LNCaP clone FGC (cell line): ENCODE data around the gene ARMH3.

Experiments used
- DNase-seq: peaks from one replicate; pipeline ENCODE4 v3.0.0-alpha.2; 2011; ENCODE audit warnings: low read depth
- H3K4me3 ChIP-seq: 2 replicates; pipeline ENCODE4 v1.5.1; 2011; ENCODE audit warnings: mild to moderate bottlenecking, low read depth, low read length, control low read depth
- CTCF ChIP-seq: IDR thresholded peaks from 2 replicates; pipeline ENCODE4 v1.5.1; 2012; ENCODE audit warnings: mild to moderate bottlenecking; ENCODE audit not compliant: control insufficient read depth, insufficient read depth; ENCODE audit errors: extremely low read depth

Gene ARMH3

GRCh38 chr10:101859530-101859929 is 196.4 kb downstream of the ARMH3 start:
- TF ChIP-seq CTCF = no peak
- DNase-seq = no peak
- H3K4me3 ChIP-seq = no peak overlapping the region

GRCh38 chr10:101858723-101859500 is 197.1 kb downstream of the ARMH3 start:
- TF ChIP-seq CTCF = no peak
- DNase-seq = no peak

GRCh38 chr10:101857802-101858476 is 198.0 kb downstream of the ARMH3 start:
- no peak for DNase-seq
- TF ChIP-seq CTCF = no peak
- no peak overlapping the region for H3K4me3 ChIP-seq

More at GRCh38 chr10:101858723-101859500, 197.1 kb downstream of the ARMH3 start:
- no peak overlapping the region for H3K4me3 ChIP-seq

- no peak for DNase-seq
- TF ChIP-seq CTCF = no peak
- no peak overlapping the region for H3K4me3 ChIP-seq
These were observed 199.3 kb downstream of the ARMH3 start for GRCh38 chr10:101856626-101857025.

GRCh38 chr10:101851411-101852116 is 204.4 kb downstream of the ARMH3 start:
- no peak for DNase-seq
- TF ChIP-seq CTCF = no peak
- H3K4me3 ChIP-seq = no peak overlapping the region

GRCh38 chr10:101850749-101851148 is 205.2 kb downstream of the ARMH3 start:
- no peak overlapping the region for H3K4me3 ChIP-seq
- no peak for TF ChIP-seq CTCF
- DNase-seq = no peak
